Hepatocyte (in vitro differentiated cells): Measurements from ENCODE around the gene MRPL20. TPM values are rescaled to one million over a fixed set of nuclear protein-coding genes. Genes with fewer than 3 reads are reported as not detected.
"Not testable (repeated sequence)": the region's sequence is repeated elsewhere in the genome, so short reads cannot be mapped to it uniquely, and the experiment has no call there.

Source experiments
- DNase-seq: peaks from one replicate; pipeline ENCODE4 v3.0.0-alpha.2; 2016; ENCODE audit warnings: low spot score
- H2AFZ ChIP-seq: fragments of 200-600 bp; sonication (generic); 2 replicates; pipeline ENCODE4 v1.6.0; 2016; ENCODE audit warnings: antibody characterized with exemption, mild to moderate bottlenecking
- H3K27ac ChIP-seq: fragments of 200-600 bp; sonication (generic); 2 replicates; pipeline ENCODE4 v1.5.1; 2016; ENCODE audit warnings: mild to moderate bottlenecking
- H3K27me3 ChIP-seq: fragments of 200-600 bp; sonication (generic); 2 replicates; pipeline ENCODE4 v1.6.1; 2016
- H3K36me3 ChIP-seq: fragments of 200-600 bp; sonication (generic); replicated peaks from 2 replicates; pipeline ENCODE4 v1.5.1; 2016; ENCODE audit warnings: low read depth; ENCODE audit not compliant: insufficient read depth
- H3K4me1 ChIP-seq: fragments of 200-600 bp; sonication (generic); 2 replicates; pipeline ENCODE4 v1.5.1; 2016; ENCODE audit warnings: mild to moderate bottlenecking, moderate library complexity; ENCODE audit not compliant: insufficient read depth
- H3K4me2 ChIP-seq: fragments of 200-600 bp; sonication (generic); 2 replicates; pipeline ENCODE4 v1.6.0; 2016
- H3K4me3 ChIP-seq: fragments of 200-600 bp; sonication (generic); 2 replicates; pipeline ENCODE4 v1.5.1; 2016; ENCODE audit warnings: mild to moderate bottlenecking
- H3K79me2 ChIP-seq: fragments of 200-600 bp; sonication (generic); 2 replicates; pipeline ENCODE4 v1.6.0; 2017; ENCODE audit warnings: mild to moderate bottlenecking
- H3K9me2 ChIP-seq: fragments of 200-600 bp; sonication (generic); replicated peaks from 2 replicates; pipeline ENCODE4 v1.6.0; 2017; ENCODE audit warnings: mild to moderate bottlenecking; ENCODE audit not compliant: insufficient read depth
- H3K9me3 ChIP-seq: fragments of 200-600 bp; sonication (generic); 2 replicates; pipeline ENCODE4 v1.5.1; 2016; ENCODE audit warnings: low read depth, mild to moderate bottlenecking
- H4K20me1 ChIP-seq: fragments of 200-600 bp; sonication (generic); 2 replicates; pipeline ENCODE4 v1.6.0; 2016; ENCODE audit warnings: mild to moderate bottlenecking; ENCODE audit not compliant: insufficient read depth, poor library complexity, severe bottlenecking
- CTCF ChIP-seq: fragments of 200-600 bp; sonication (generic); IDR thresholded peaks from 2 replicates; pipeline ENCODE4 v1.5.1; 2016; ENCODE audit warnings: antibody characterized with exemption, mild to moderate bottlenecking; ENCODE audit not compliant: poor library complexity
- EZH2 ChIP-seq: fragments of 200-600 bp; sonication (generic); IDR thresholded peaks from 2 replicates; pipeline ENCODE4 v1.6.1; 2016; ENCODE audit warnings: antibody characterized with exemption, mild to moderate bottlenecking, borderline replicate concordance
- EZH2phosphoT487 ChIP-seq: fragments of 200-600 bp; sonication (generic); IDR thresholded peaks from one replicate; pipeline ENCODE4 v1.6.1; 2018; ENCODE audit warnings: antibody characterized with exemption, mild to moderate bottlenecking, low read depth, moderate library complexity; ENCODE audit not compliant: unreplicated experiment, severe bottlenecking
- WGBS: methylation state at CpG from one replicate; pipeline ENCODE4 v1.1.6; 2016; ENCODE audit warnings: low lambda C conversion rate; ENCODE audit errors: missing lambda C conversion rate; 5-methylcytosine and 5-hydroxymethylcytosine counted together
- polyA plus RNA-seq: library from polyadenylated mRNA; unstranded; fragments of >200 nt; fragmentation: Nextera tagmentation; extraction: Ambion mirVana; gene quantifications from 2 replicates; pipeline ENCODE4 v1.2.1, GENCODE V29; 2016
- total RNA-seq: library from RNA; depleted of rRNA; stranded (reverse); fragments of >200 nt; gene quantifications from 2 replicates; pipeline ENCODE4 v1.2.3, GENCODE V29; 2014

The MRPL20 gene
- total and polyA plus RNA-seq, 2 experiments from 2014 or later = 107 to 193 TPM

DNA sequence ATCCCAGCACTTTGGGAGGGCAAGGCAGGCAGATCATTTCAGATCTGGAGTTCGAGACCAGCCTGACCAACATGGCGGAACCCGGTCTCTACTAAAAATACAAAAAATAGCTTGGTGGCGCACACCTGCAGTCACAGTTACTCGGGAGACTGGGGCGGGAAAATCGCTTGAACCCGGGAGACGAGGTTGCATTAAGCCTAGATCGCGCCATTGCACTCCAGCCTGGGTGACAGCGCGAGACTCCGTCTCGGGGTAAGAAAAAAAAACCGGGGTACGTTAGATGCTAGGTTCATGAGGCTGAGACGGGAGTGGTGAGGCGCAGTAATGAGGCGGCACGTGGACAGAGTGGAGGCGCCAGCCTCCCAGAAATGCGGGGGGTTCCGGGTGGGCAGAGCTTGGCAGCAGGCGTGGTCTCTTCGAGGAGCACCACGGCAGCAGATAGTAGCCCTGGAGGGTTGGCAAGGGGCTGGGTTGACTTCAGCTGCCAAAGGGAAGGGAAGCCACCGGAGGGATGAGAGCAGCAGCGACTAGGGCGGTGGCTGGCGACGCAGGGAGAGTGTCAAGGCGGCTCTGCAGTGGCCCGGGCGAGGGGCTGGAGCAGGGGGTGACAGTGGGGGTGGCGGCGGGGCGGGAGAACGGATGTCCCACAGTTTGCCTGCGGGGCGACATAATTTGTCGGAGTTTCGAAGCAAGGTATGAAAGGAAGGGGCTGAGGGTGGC, 832 bp downstream of the MRPL20 start:
- peaks cover 13% of the 10 kb centered on the region for H4K20me1 ChIP-seq
- H3K4me3 ChIP-seq = peak overlapping the region; percentile 71
- no peaks in the 10 kb centered on the region for H3K27me3 ChIP-seq
- H3K9me3 ChIP-seq = no peaks in the 10 kb centered on the region
- no peak for DNase-seq
- TF ChIP-seq EZH2phosphoT487 (no peak), EZH2 (no peak), CTCF (no peak)
- WGBS = 54% methylated on average over 42 of the region's 43 CpGs
- no peaks in the 10 kb centered on the region for H3K36me3 ChIP-seq
- H3K27ac ChIP-seq = peak overlapping the region; percentile 90
- H2AFZ ChIP-seq = peak overlapping the region; percentile 76
- peak overlapping the region; percentile 99 for H3K4me2 ChIP-seq
- H3K9me2 ChIP-seq = no peaks in the 10 kb centered on the region
- H3K4me1 ChIP-seq = peaks cover 24% of the 10 kb centered on the region
- H3K79me2 ChIP-seq = peaks cover 60% of the 10 kb centered on the region

GRCh38 chr1:1403653-1404052, 3.4 kb downstream of the MRPL20 start:
- Histone ChIP-seq H3K27ac (no peak overlapping the region), H3K36me3 (no peaks in the 10 kb centered on the region), H3K4me2 (no peak overlapping the region), H3K4me3 (no peak overlapping the region), H3K4me1 (peaks cover 33% of the 10 kb centered on the region), H3K27me3 (no peaks in the 10 kb centered on the region), H3K9me3 (no peaks in the 10 kb centered on the region), H4K20me1 (peaks cover 6% of the 10 kb centered on the region), H2AFZ (no peak overlapping the region), H3K9me2 (no peaks in the 10 kb centered on the region), H3K79me2 (peaks cover 71% of the 10 kb centered on the region)
- TF ChIP-seq EZH2phosphoT487 (no peak), EZH2 (no peak), CTCF (no peak)
- DNase-seq = no peak
- 97% methylated on average over 7 of the region's 7 CpGs for WGBS

GRCh38 chr1:1402901-1403392, 4.1 kb downstream of the MRPL20 start:
- H4K20me1 ChIP-seq, H3K4me3 ChIP-seq, H2AFZ ChIP-seq, DNase-seq, H3K9me3 ChIP-seq, H3K27me3 ChIP-seq, H3K4me2 ChIP-seq, H3K9me2 ChIP-seq, H3K36me3 ChIP-seq, H3K27ac ChIP-seq: not testable (repeated sequence)
- Histone ChIP-seq H3K4me1 (peaks cover 30% of the 10 kb centered on the region), H3K79me2 (peaks cover 71% of the 10 kb centered on the region)
- WGBS = 97% methylated on average over 9 of the region's 9 CpGs

DNA sequence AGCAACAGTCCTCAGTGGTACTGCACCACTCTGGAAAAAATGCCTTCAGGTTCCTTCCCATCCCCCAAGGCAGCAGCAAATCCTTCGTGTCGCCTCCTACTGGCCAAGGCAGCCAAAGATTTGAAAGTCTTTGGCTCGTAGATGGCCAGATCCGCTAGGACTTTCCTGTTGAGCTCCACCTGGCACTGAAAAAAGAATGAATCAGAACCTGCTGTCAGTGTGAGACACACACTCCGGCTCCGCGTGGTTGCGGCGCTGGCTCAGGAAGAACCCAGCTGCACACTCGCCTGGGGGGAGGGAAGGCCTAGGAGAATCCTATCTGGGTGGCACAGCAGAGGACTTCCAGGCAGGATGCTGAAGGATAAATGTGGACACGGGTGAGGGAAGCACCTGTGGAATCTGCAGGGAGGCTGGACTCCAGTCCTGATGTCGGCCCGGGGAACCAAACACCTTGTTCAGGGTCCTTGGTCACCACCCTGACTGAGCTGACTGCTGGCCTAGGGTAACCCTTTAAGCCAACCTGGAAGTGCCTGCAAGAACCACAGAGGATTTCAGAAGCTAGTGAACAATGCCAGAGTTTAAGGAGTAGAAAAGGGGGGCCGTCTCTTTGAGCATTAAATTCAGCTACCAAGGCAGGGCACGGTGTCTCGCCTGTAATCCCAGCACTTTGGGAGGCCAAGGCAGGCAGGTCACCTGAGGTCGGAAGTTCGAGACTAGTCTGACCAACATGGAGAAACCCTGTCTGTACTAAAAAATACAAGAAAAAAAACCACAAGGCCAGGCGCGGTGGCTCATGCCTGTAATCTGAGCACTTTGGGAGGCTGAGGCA, 4.8 kb downstream of the MRPL20 start:
- H3K4me2 ChIP-seq = no peak overlapping the region
- TF ChIP-seq EZH2phosphoT487 = no peak
- peak; percentile 54 for TF ChIP-seq CTCF
- no peak for TF ChIP-seq EZH2
- no peaks in the 10 kb centered on the region for H3K27me3 ChIP-seq
- H3K36me3 ChIP-seq = no peaks in the 10 kb centered on the region
- DNase-seq = peak; percentile 69
- WGBS = 86% methylated on average over 20 of the region's 20 CpGs
- H3K9me2 ChIP-seq = no peaks in the 10 kb centered on the region
- H3K9me3 ChIP-seq = no peaks in the 10 kb centered on the region
- peak overlapping the region; percentile 33 for H3K27ac ChIP-seq
- H3K4me1 ChIP-seq = peaks cover 34% of the 10 kb centered on the region
- H3K79me2 ChIP-seq = peaks cover 71% of the 10 kb centered on the region
- H3K4me3 ChIP-seq = no peak overlapping the region
- no peak overlapping the region for H2AFZ ChIP-seq
- H4K20me1 ChIP-seq = no peaks in the 10 kb centered on the region
